H1 (cell line): ENCODE data around the gene IGFBP6. TPM values are rescaled to one million over a fixed set of nuclear protein-coding genes. Genes with fewer than 3 reads are reported as not detected.
A peak's percentile ranks its signal among the peaks of the same experiment; 100 is the strongest.

Experiments used
- CTCF ChIA-PET: fragments of 300-600 bp; sonication (Branson Sonifier 250); formaldehyde crosslinking; loops from one replicate; lab custom pipeline; 2021; ENCODE audit not compliant: partially characterized antibody; lab: Charles Lee
- POLR2A ChIA-PET: fragments of 300-600 bp; sonication (Branson Sonifier 250); formaldehyde crosslinking; loops from one replicate; lab custom pipeline; 2021; ENCODE audit warnings: inconsistent platforms; ENCODE audit not compliant: partially characterized antibody; lab: Charles Lee
- DNase-seq, 2 experiments: peaks; one replicate each; pipeline versions ENCODE4 v3.0.0 to v3.0.0-alpha.2; 2010 to 2022; ENCODE audit warnings: low spot score in 2 of 2, low read depth in 1 of 2, mixed read lengths in 1 of 2
- FAIRE-seq: peaks from 2 replicates; lab custom pipeline; 2011; peaks lifted over from hg19 to GRCh38; lab: Jason Lieb, UNC
- H2AFZ ChIP-seq: 2 replicates; pipeline ENCODE4 v1.8.1; 2012; ENCODE audit warnings: low read length, inconsistent platforms
- H2AK5ac ChIP-seq: 2 replicates; pipeline ENCODE4 v1.6.1; 2013; ENCODE audit warnings: low read depth, low read length
- H2BK120ac ChIP-seq: replicated peaks from 2 replicates; pipeline ENCODE3; 2013; ENCODE audit warnings: low read depth, low read length, inconsistent platforms
- H2BK12ac ChIP-seq: 2 replicates; pipeline ENCODE4 v1.6.1; 2013; ENCODE audit warnings: low read depth, low read length
- H2BK15ac ChIP-seq: 2 replicates; pipeline ENCODE4 v1.6.1; 2013; ENCODE audit warnings: low read length
- H2BK20ac ChIP-seq: 2 replicates; pipeline ENCODE4 v1.6.1; 2013; ENCODE audit warnings: low read length
- H2BK5ac ChIP-seq: 2 replicates; pipeline ENCODE4 v1.6.1; 2013; ENCODE audit warnings: low read depth, low read length
- H3K14ac ChIP-seq: 2 replicates; pipeline ENCODE4 v1.6.1; 2013; ENCODE audit warnings: inconsistent platforms; ENCODE audit not compliant: insufficient read length
- H3K18ac ChIP-seq: 2 replicates; pipeline ENCODE4 v1.6.1; 2013; ENCODE audit warnings: low read length; ENCODE audit errors: extremely low read depth
- H3K23ac ChIP-seq: 2 replicates; pipeline ENCODE4 v1.6.1; 2013; ENCODE audit warnings: inconsistent platforms; ENCODE audit not compliant: insufficient read length
- H3K23me2 ChIP-seq: 2 replicates; pipeline ENCODE4 v1.6.1; 2013; ENCODE audit warnings: low read depth, low read length
- H3K27ac ChIP-seq: 2 replicates; pipeline ENCODE4 v1.6.1; 2011; ENCODE audit warnings: low read depth, low read length, inconsistent platforms
- H3K27me3 ChIP-seq, 4 experiments: replicated peaks in 1 of 4; 1 replicate in 1 of 4; 2 replicates in 3 of 4; pipeline versions ENCODE4 v1.6.1 to v1.8.1; 2011 to 2013; ENCODE audit warnings: low read length in 3 of 4, mild to moderate bottlenecking in 3 of 4, inconsistent platforms in 2 of 4, mixed read lengths in 2 of 4, moderate library complexity in 1 of 4; ENCODE audit not compliant: control insufficient read depth in 3 of 4, insufficient read depth in 3 of 4; ENCODE audit errors: extremely low read depth in 1 of 4
- H3K36me3 ChIP-seq, 4 experiments: 2 replicates each; pipeline versions ENCODE4 v1.6.1 to v1.8.1; 2011 to 2013; ENCODE audit warnings: mild to moderate bottlenecking in 4 of 4, low read length in 3 of 4, moderate library complexity in 2 of 4, control low read depth in 1 of 4, inconsistent platforms in 1 of 4; ENCODE audit not compliant: insufficient read depth in 4 of 4, control insufficient read depth in 2 of 4
- H3K4ac ChIP-seq: replicated peaks from 2 replicates; pipeline ENCODE3; 2013; ENCODE audit warnings: low read length, low read depth, mixed read lengths, inconsistent platforms; ENCODE audit not compliant: insufficient read length
- H3K4me1 ChIP-seq, 4 experiments: replicated peaks in 1 of 4; 1 replicate in 1 of 4; 2 replicates in 3 of 4; pipeline versions ENCODE4 v1.6.1 to v1.8.1; 2011 to 2013; ENCODE audit warnings: low read length in 3 of 4, inconsistent platforms in 2 of 4, mixed read lengths in 1 of 4; ENCODE audit not compliant: insufficient read depth in 4 of 4, control insufficient read depth in 3 of 4
- H3K4me2 ChIP-seq, 2 experiments: 2 replicates each; pipeline versions ENCODE4 v1.6.1 to v1.8.1; 2011 to 2013; ENCODE audit warnings: low read depth in 2 of 2, low read length in 2 of 2, control low read depth in 1 of 2, inconsistent platforms in 1 of 2, mild to moderate bottlenecking in 1 of 2; ENCODE audit not compliant: insufficient read depth in 1 of 2
- H3K4me3 ChIP-seq, 4 experiments: fragments of 200-600, 300-600 bp in 1 of 4; sonication (generic), shearing (Covaris generic), sonication (Bioruptor Twin) in 1 of 4; 2 replicates each; pipeline versions ENCODE4 v1.5.1 to v1.8.1; 2011 to 2016; ENCODE audit warnings: low read length in 4 of 4, low read depth in 3 of 4, control low read depth in 2 of 4, inconsistent platforms in 2 of 4, mild to moderate bottlenecking in 2 of 4, mixed read lengths in 1 of 4, moderate library complexity in 1 of 4; ENCODE audit not compliant: insufficient read depth in 2 of 4; ENCODE audit errors: extremely low read depth in 1 of 4
- H3K56ac ChIP-seq: replicated peaks from 2 replicates; pipeline ENCODE3; 2013; ENCODE audit warnings: low read depth, mild to moderate bottlenecking, mixed read lengths, low read length, inconsistent platforms; ENCODE audit not compliant: insufficient read length
- H3K79me1 ChIP-seq: 2 replicates; pipeline ENCODE4 v1.6.1; 2013; ENCODE audit warnings: low read depth, low read length, control low read depth
- H3K79me2 ChIP-seq, 2 experiments: 2 replicates each; pipeline versions ENCODE4 v1.6.1 to v1.8.1; 2012 to 2013; ENCODE audit warnings: low read length in 2 of 2, mild to moderate bottlenecking in 2 of 2, inconsistent platforms in 1 of 2; ENCODE audit not compliant: insufficient read depth in 2 of 2, control insufficient read depth in 1 of 2
- H3K9ac ChIP-seq, 4 experiments: replicated peaks in 1 of 4; 1 replicate in 1 of 4; 2 replicates in 3 of 4; pipeline versions ENCODE4 v1.6.1 to v1.8.1; 2011 to 2013; ENCODE audit warnings: low read depth in 3 of 4, low read length in 3 of 4, control low read depth in 2 of 4, mild to moderate bottlenecking in 2 of 4, moderate library complexity in 2 of 4, inconsistent platforms in 1 of 4; ENCODE audit errors: extremely low read depth in 1 of 4
- H3K9me3 ChIP-seq, 2 experiments: 2 replicates each; pipeline versions ENCODE4 v1.6.1 to v1.8.1; 2012 to 2013; ENCODE audit warnings: mild to moderate bottlenecking in 2 of 2, moderate library complexity in 2 of 2, control low read depth in 1 of 2, inconsistent platforms in 1 of 2, low read depth in 1 of 2, low read length in 1 of 2, mixed read lengths in 1 of 2; ENCODE audit not compliant: insufficient read depth in 2 of 2
- H4K20me1 ChIP-seq, 2 experiments: replicated peaks in 1 of 2; 2 replicates each; pipeline versions ENCODE3 to v1.8.1; 2011 to 2013; ENCODE audit warnings: inconsistent platforms in 2 of 2, low read length in 2 of 2, mild to moderate bottlenecking in 1 of 2; ENCODE audit not compliant: insufficient read depth in 2 of 2, control insufficient read depth in 1 of 2
- H4K5ac ChIP-seq: 2 replicates; pipeline ENCODE4 v1.6.1; 2013; ENCODE audit warnings: low read length, low read depth, mixed read lengths, inconsistent platforms; ENCODE audit not compliant: insufficient read length
- H4K8ac ChIP-seq: 2 replicates; pipeline ENCODE4 v1.8.0; 2013; ENCODE audit warnings: mild to moderate bottlenecking, moderate library complexity, low read length, inconsistent platforms; ENCODE audit not compliant: insufficient read depth; ENCODE audit errors: extremely low read depth
- H4K91ac ChIP-seq: replicated peaks from 2 replicates; pipeline ENCODE3; 2013; ENCODE audit warnings: low read length, mixed read lengths, inconsistent platforms; ENCODE audit not compliant: insufficient read length
- CEBPB ChIP-seq: IDR thresholded peaks from 2 replicates; pipeline ENCODE4 v1.6.1; 2012; ENCODE audit warnings: low read depth, low read length
- EP300 ChIP-seq, 2 experiments: IDR thresholded peaks; 1 replicate in 1 of 2; 2 replicates in 1 of 2; pipeline ENCODE4 v1.6.1; 2011 to 2012; ENCODE audit warnings: low read depth in 2 of 2, low read length in 2 of 2, mild to moderate bottlenecking in 2 of 2, borderline replicate concordance in 1 of 2, inconsistent platforms in 1 of 2, moderate library complexity in 1 of 2
- JUN ChIP-seq: IDR thresholded peaks from 2 replicates; pipeline ENCODE4 v1.6.1; 2011; ENCODE audit warnings: low read depth, mild to moderate bottlenecking, improper control_type of control experiment, low read length
- KDM5A ChIP-seq: fragments of 200-600 bp; IDR thresholded peaks from 2 replicates; pipeline ENCODE4 v1.7.1; 2012; ENCODE audit warnings: mild to moderate bottlenecking, low read length, inconsistent platforms, mixed read lengths
- MAFK ChIP-seq: IDR thresholded peaks from 2 replicates; pipeline ENCODE4 v1.6.1; 2012; ENCODE audit warnings: low read depth, mild to moderate bottlenecking, improper control_type of control experiment, low read length
- POLR2A ChIP-seq, 2 experiments: IDR thresholded peaks; 1 replicate in 1 of 2; 2 replicates in 1 of 2; pipeline ENCODE4 v1.6.1; 2011; ENCODE audit warnings: low read depth in 2 of 2, low read length in 2 of 2, mild to moderate bottlenecking in 2 of 2; ENCODE audit errors: control extremely low read depth in 1 of 2
- RXRA ChIP-seq: IDR thresholded peaks from 2 replicates; pipeline ENCODE4 v1.6.1; 2011; ENCODE audit warnings: low read depth, mild to moderate bottlenecking, low read length, moderate library complexity; ENCODE audit not compliant: insufficient read depth
- SIX5 ChIP-seq: IDR thresholded peaks from 2 replicates; pipeline ENCODE4 v1.6.1; 2011; ENCODE audit warnings: mild to moderate bottlenecking, low read depth, low read length
- SP1 ChIP-seq: IDR thresholded peaks from 2 replicates; pipeline ENCODE4 v1.6.1; 2011; ENCODE audit warnings: low read depth, low read length
- SP2 ChIP-seq: IDR thresholded peaks from 2 replicates; pipeline ENCODE4 v1.6.1; 2012; ENCODE audit warnings: mild to moderate bottlenecking, low read length, inconsistent platforms
- SRF ChIP-seq: IDR thresholded peaks from 2 replicates; pipeline ENCODE4 v1.6.1; 2011; ENCODE audit warnings: mild to moderate bottlenecking, low read depth, low read length, moderate library complexity
- TEAD4 ChIP-seq: IDR thresholded peaks from 2 replicates; pipeline ENCODE4 v1.6.1; 2012; ENCODE audit warnings: low read depth, low read length, inconsistent platforms, mixed read lengths
- WGBS, 2 experiments: shearing (Covaris generic) in 1 of 2; methylation state at CpG; one replicate each; pipeline versions ENCODE4 v1.1.6 to v1.1.7; 2013 to 2015; ENCODE audit warnings: low lambda C conversion rate in 2 of 2, mixed read lengths in 2 of 2, inconsistent platforms in 1 of 2, low coverage in 1 of 2, missing lambda C conversion rate in 1 of 2; ENCODE audit not compliant: insufficient replicate concordance in 2 of 2, insufficient coverage in 1 of 2, insufficient read length in 1 of 2; ENCODE audit errors: extremely low coverage in 1 of 2, missing lambda C conversion rate in 1 of 2; 5-methylcytosine and 5-hydroxymethylcytosine counted together
- polyA plus RNA-seq, 7 experiments: library from polyadenylated mRNA; depleted of rRNA in 3 of 7; stranded (reverse) in 5 of 7; unstranded in 2 of 7; fragments of >200 nt in 5 of 7; fragments of 200-250 nt in 2 of 7; gene quantifications; 1 replicate in 5 of 7; 2 replicates in 1 of 7; 4 replicates in 1 of 7; pipeline versions ENCODE4 v1.2.1 to v1.2.3, GENCODE V29; 2011 to 2013; ENCODE audit warnings: missing spikeins in 2 of 7, mixed read lengths in 2 of 7
- total RNA-seq: library from RNA; stranded (reverse); fragmentation: NEBNext Ultra II Directional; extraction: Animal tissue kit (Norgen Biotek cat#: 25700); gene quantifications from 2 replicates; pipeline ENCODE4 v1.2.1, GENCODE V29; 2021

IGFBP6 gene
- total and polyA plus RNA-seq, 2 of the 8 experiments (the other 6 are each of a cell fraction or from before 2014, with no cell fraction given): 13.7 to 14.7 TPM

GRCh38 chr12:53051058-53051880, 46.2 kb upstream of the IGFBP6 start:
- DNase-seq: no peak
- no peak overlapping the region for H2BK5ac ChIP-seq
- no peak overlapping the region for H2BK15ac ChIP-seq
- FAIRE-seq: no peak
- no peak overlapping the region for H4K8ac ChIP-seq
- H3K4ac ChIP-seq: no peak overlapping the region
- no peak overlapping the region for H3K23ac ChIP-seq
- H3K4me1 ChIP-seq: peaks cover 18 to 53% (median 42%) of the 10 kb centered on the region in 4 experiments
- H2BK12ac ChIP-seq: no peak overlapping the region
- H3K9ac ChIP-seq: no peak overlapping the region
- H4K20me1 ChIP-seq: peaks cover 12 to 21% of the 10 kb centered on the region in 2 experiments
- no peak overlapping the region for H2BK120ac ChIP-seq
- no peak overlapping the region for H2AFZ ChIP-seq
- WGBS, 2 experiments: 72% methylated on average over 11 of the region's 11 CpGs; no CpG with 5 or more reads in 1 of the 2 experiments
- no peak overlapping the region for H2BK20ac ChIP-seq
- H3K23me2 ChIP-seq: peaks cover 32% of the 10 kb centered on the region
- peaks cover 0 to 5% (median 0%) of the 10 kb centered on the region in 4 experiments; a peak in 1 of 8 replicates for H3K36me3 ChIP-seq
- peak overlapping the region in 1 of 2 experiments; percentile 98; a peak in 3 of 4 replicates for H3K4me2 ChIP-seq
- POLR2A ChIA-PET: interaction anchor here (0.6 to 35.6 kb wide), 4 partner anchors 8 to 39 kb away, joined by 3 to 711 read pairs (median 14); partner anchors contain the start of gene EIF4B
- CTCF ChIA-PET: interaction anchor here (0.6 to 15.7 kb wide), 9 partner anchors 11 to 166 kb away, joined by 3 to 258 read pairs (median 3); partner anchors contain the start of genes IGFBP6, SOAT2 and SPRYD3
- H3K79me2 ChIP-seq: no peaks in the 10 kb centered on the region
- H3K27me3 ChIP-seq: peaks cover 0 to under 1% (median 0%) of the 10 kb centered on the region in 4 experiments; a peak in 2 of 7 replicates
- peaks cover 10% of the 10 kb centered on the region; the same call in 1 of the 2 replicates for H3K79me1 ChIP-seq
- no peak overlapping the region for H3K4me3 ChIP-seq
- no peak overlapping the region for H4K91ac ChIP-seq
- H3K9me3 ChIP-seq: no peaks in the 10 kb centered on the region
- H3K56ac ChIP-seq: no peak overlapping the region
- H3K14ac ChIP-seq: no peak overlapping the region
- no peak overlapping the region for H3K27ac ChIP-seq
- no peak overlapping the region for H2AK5ac ChIP-seq
- H3K18ac ChIP-seq: no peak overlapping the region
- no peak overlapping the region for H4K5ac ChIP-seq
- no peak for TF ChIP-seq SIX5
- no peak for TF ChIP-seq TEAD4
- no peak for TF ChIP-seq SRF
- TF ChIP-seq KDM5A: no peak
- no peak for TF ChIP-seq JUN
- TF ChIP-seq POLR2A (IDR thresholded peaks at IDR 0.05; ENCODE audit: control extremely low read depth in 1 of 2, low read depth in 2 of 2, low read length in 2 of 2): no peak
- TF ChIP-seq RXRA: no peak
- TF ChIP-seq EP300 (IDR thresholded peaks at IDR 0.05; ENCODE audit: borderline replicate concordance in 1 of 2, low read depth in 2 of 2, low read length in 2 of 2): no peak
- no peak for TF ChIP-seq MAFK
- no peak for TF ChIP-seq SP1
- TF ChIP-seq SP2: no peak
- TF ChIP-seq CEBPB: no peak
